Activated B cell treated with CpG ODN at 0.5 μM for 24 hours (primary cell): ENCODE data around the gene LRRK1. TPM values are rescaled to one million over a fixed set of nuclear protein-coding genes. Genes with fewer than 3 reads are reported as not detected.

Experiments used
- ATAC-seq: fragments of 200-7000 bp; cut with Tn5 transposase; one replicate; pipeline ENCODE4 v1.10.0; 2021; ENCODE audit warnings: low read depth, mild to moderate bottlenecking, moderate library complexity
- CTCF ChIA-PET: fragments of 350-600 bp; sonication (Branson Sonifier 250); formaldehyde crosslinking; loops from one replicate; lab custom pipeline; 2021; ENCODE audit warnings: antibody characterized with exemption; lab: Charles Lee
- POLR2A ChIA-PET: fragments of 350-600 bp; sonication (Branson Sonifier 250); formaldehyde crosslinking; loops from one replicate; lab custom pipeline; 2021; ENCODE audit warnings: antibody characterized with exemption; lab: Charles Lee
- DNase-seq: peaks from one replicate; pipeline ENCODE4 v3.0.0; 2022
- H3K27ac Mint-ChIP-seq: one replicate; pipeline ENCODE4 v1.8.0; 2020; ENCODE audit warnings: mixed read lengths
- H3K27me3 Mint-ChIP-seq: one replicate; pipeline ENCODE4 v1.8.0; 2021; ENCODE audit warnings: mixed read lengths
- H3K36me3 Mint-ChIP-seq: one replicate; pipeline ENCODE4 v1.8.0; 2021; ENCODE audit warnings: low read depth, mixed read lengths
- H3K4me1 Mint-ChIP-seq: one replicate; pipeline ENCODE4 v1.8.0; 2021; ENCODE audit warnings: mixed read lengths
- H3K4me3 Mint-ChIP-seq: one replicate; pipeline ENCODE4 v1.8.0; 2020; ENCODE audit warnings: mild to moderate bottlenecking, mixed read lengths
- H3K9me3 Mint-ChIP-seq: one replicate; pipeline ENCODE4 v1.8.0; 2020; ENCODE audit warnings: mixed read lengths
- CTCF ChIP-seq: fragments of 200-600 bp; IDR thresholded peaks from one replicate; pipeline ENCODE4 v1.8.0; 2022; ENCODE audit warnings: antibody characterized with exemption, mild to moderate bottlenecking
- intact Hi-C: fragments of 100-400 bp; cut with micrococcal nuclease; formaldehyde crosslinking; loops from one replicate; pipeline ENCODE4 v1.15.1; 2024
- total RNA-seq: library from RNA; stranded (reverse); gene quantifications from 2 replicates; pipeline ENCODE4 v1.2.3, GENCODE V29; 2022

The LRRK1 gene
- total RNA-seq, 1 donor from 2014 or later: 43.5 TPM

GRCh38 chr15:101043911-101044624 lies 124.9 kb downstream of the LRRK1 start:
- Mint-ChIP-seq H3K27me3 (no peaks in the 10 kb centered on the region), H3K9me3 (peaks cover 5% of the 10 kb centered on the region), H3K27ac (no peak overlapping the region), H3K4me1 (peaks cover 4% of the 10 kb centered on the region), H3K36me3 (peaks cover 83% of the 10 kb centered on the region), H3K4me3 (no peak overlapping the region)
- DNase-seq (no peak), ATAC-seq (no peak)
- ChIA-PET POLR2A (no interaction called here), CTCF (no interaction called here)
- intact Hi-C loops: no loop called here
- TF ChIP-seq CTCF: no peak

- CTCF ChIA-PET: no interaction called here
- no peak overlapping the region for H3K4me3 Mint-ChIP-seq
- no peak for ATAC-seq
- H3K4me1 Mint-ChIP-seq: peaks cover 4% of the 10 kb centered on the region
- no peak for TF ChIP-seq CTCF
- H3K9me3 Mint-ChIP-seq: peaks cover 5% of the 10 kb centered on the region
- H3K27ac Mint-ChIP-seq: no peak overlapping the region
- H3K27me3 Mint-ChIP-seq: no peaks in the 10 kb centered on the region
- H3K36me3 Mint-ChIP-seq: peaks cover 83% of the 10 kb centered on the region
- POLR2A ChIA-PET: no interaction called here
- intact Hi-C loops: no loop called here
- DNase-seq: peak; percentile 10
These were observed 125.6 kb downstream of the LRRK1 start for GRCh38 chr15:101044625-101045235.

- Mint-ChIP-seq H3K9me3 (peaks cover 5% of the 10 kb centered on the region), H3K4me1 (peaks cover 4% of the 10 kb centered on the region), H3K36me3 (peaks cover 82% of the 10 kb centered on the region), H3K27me3 (no peaks in the 10 kb centered on the region), H3K4me3 (no peak overlapping the region), H3K27ac (no peak overlapping the region)
- no peak for DNase-seq
- CTCF ChIA-PET: no interaction called here
- intact Hi-C loops: no loop called here
- POLR2A ChIA-PET: no interaction called here
- ATAC-seq: no peak
- TF ChIP-seq CTCF: no peak
These were observed 126.1 kb downstream of the LRRK1 start for GRCh38 chr15:101045236-101045646.

- POLR2A ChIA-PET: no interaction called here
- Mint-ChIP-seq H3K4me3 (no peak overlapping the region), H3K27ac (no peak overlapping the region), H3K9me3 (peaks cover 5% of the 10 kb centered on the region), H3K36me3 (peaks cover 78% of the 10 kb centered on the region), H3K4me1 (peaks cover 4% of the 10 kb centered on the region), H3K27me3 (no peaks in the 10 kb centered on the region)
- DNase-seq (peak; percentile 1), ATAC-seq (no peak)
- intact Hi-C loops: no loop called here
- CTCF ChIA-PET: no interaction called here
- no peak for TF ChIP-seq CTCF
These were observed 126.9 kb downstream of the LRRK1 start for GRCh38 chr15:101045835-101046691.

GRCh38 chr15:101046826-101047225 lies 127.7 kb downstream of the LRRK1 start:
- peaks cover 4% of the 10 kb centered on the region for H3K4me1 Mint-ChIP-seq
- intact Hi-C loops: no loop called here
- H3K27ac Mint-ChIP-seq: no peak overlapping the region
- DNase-seq (no peak), ATAC-seq (no peak)
- H3K36me3 Mint-ChIP-seq: peaks cover 78% of the 10 kb centered on the region
- CTCF ChIA-PET: no interaction called here
- H3K9me3 Mint-ChIP-seq: no peaks in the 10 kb centered on the region
- POLR2A ChIA-PET: no interaction called here
- no peak for TF ChIP-seq CTCF
- no peaks in the 10 kb centered on the region for H3K27me3 Mint-ChIP-seq
- H3K4me3 Mint-ChIP-seq: no peak overlapping the region
